HG03159 (cell line): Measurements from ENCODE around the gene FAF1.

Experiments
- ATAC-seq: cut with Tn5 transposase; IDR thresholded peaks from one replicate; pipeline ENCODE4 v1.9.1; 2021; ENCODE audit warnings: mild to moderate bottlenecking, moderate library complexity; ENCODE audit not compliant: unreplicated experiment

Gene FAF1

GRCh38 chr1:50651476-50652263 is 308.4 kb downstream of the FAF1 start:
- ATAC-seq: no peak

- no peak for ATAC-seq
Measured at GRCh38 chr1:50646526-50646925, 313.5 kb downstream of the FAF1 start.

DNA sequence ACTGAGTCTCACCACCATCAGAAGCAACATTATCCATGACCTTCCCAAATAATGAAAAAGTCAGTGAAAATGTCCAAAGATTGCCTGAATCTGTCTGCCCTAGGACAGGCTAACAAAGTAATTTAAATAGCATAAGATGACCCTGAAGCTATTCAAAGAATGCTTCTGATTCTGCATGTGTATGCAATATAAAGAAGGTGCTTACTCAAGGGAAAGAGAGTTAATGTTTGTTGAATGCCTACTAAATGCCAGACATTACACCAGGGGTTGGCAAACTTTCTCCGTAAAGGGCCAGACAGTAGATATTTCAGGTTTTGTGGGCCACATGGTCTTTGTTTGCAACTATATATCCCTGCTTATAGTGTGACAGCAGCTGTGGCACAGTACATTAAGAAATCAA is 314.9 kb downstream of the FAF1 start:
- no peak for ATAC-seq

DNA sequence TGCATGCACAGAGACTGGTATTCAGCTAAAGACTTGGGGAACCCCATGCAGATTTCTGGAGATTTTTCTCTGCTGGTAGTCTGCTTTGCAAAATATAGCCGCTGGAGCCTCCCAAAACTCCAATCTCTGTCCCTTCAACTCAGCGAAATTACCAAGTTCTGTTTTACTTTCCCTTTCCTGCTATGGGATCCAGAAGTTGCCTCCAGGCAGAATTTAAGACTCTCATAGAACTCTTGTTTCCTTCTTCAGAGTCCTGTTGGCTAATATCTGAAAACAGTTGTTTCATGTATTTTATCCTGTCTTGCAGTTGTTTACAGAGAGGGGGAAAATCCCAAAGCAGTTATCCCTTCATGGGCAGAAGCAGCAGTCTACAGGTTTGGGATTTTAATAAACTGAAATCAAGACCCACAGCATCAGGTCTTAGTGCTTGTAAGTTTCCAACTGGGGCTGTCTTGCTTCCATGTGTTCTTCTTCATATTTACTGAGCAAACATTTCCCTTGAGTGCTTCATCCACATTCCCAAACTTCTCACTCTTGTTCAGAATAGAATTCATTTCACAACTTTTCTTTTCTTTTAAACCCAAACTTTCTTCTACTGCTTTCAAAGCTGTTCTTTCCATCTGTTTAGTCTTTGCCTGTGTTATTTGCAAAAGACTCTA is 315.5 kb downstream of the FAF1 start:
- no peak for ATAC-seq

DNA sequence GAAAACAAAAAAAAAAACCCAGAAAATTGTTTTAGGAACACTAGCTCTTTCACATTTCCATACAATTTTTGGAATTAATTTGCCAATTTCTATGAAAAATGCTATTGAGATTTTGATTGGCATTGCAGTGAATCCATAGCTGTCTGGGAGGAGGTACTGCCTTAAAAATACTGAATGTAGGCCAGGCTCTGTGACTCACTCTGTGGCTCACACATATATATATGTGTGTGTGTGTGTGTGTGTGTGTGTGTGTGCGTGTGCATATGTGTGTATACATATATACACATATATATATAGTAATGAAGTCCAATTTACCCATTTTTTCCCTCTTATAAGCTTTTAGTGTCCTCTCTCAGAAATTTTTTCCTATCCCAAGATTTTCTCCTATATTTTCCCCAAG is 322.6 kb downstream of the FAF1 start:
- no peak for ATAC-seq

- no peak for ATAC-seq
Measured at GRCh38 chr1:50634251-50634650, 325.8 kb downstream of the FAF1 start.

- no peak for ATAC-seq
Measured at GRCh38 chr1:50633465-50633864, 326.6 kb downstream of the FAF1 start.

DNA sequence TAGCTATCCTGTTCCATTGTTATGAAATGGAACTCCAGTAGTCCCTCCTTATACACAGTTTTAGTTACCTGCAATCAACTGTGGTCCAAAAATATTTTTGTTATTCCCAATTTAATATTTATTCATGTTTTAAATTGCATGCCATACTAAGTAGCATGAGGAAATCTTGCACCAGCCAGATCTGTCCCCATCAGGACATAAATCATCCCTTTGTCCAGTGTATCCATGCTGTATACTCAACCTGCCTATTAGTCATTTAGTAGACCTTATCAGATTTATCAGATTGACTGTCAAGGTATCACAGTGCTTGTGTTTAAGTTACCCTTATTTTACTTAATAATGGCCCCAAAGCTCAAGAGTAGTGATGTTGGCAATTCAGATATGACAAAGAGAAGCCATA is 328.9 kb downstream of the FAF1 start:
- ATAC-seq: no peak

- no peak for ATAC-seq
Measured at GRCh38 chr1:50622259-50622658, 337.8 kb downstream of the FAF1 start.

- ATAC-seq: no peak
Measured at GRCh38 chr1:50620680-50621329, 339.3 kb downstream of the FAF1 start.

- ATAC-seq: no peak
Measured at GRCh38 chr1:50615036-50615750, 344.9 kb downstream of the FAF1 start.

DNA sequence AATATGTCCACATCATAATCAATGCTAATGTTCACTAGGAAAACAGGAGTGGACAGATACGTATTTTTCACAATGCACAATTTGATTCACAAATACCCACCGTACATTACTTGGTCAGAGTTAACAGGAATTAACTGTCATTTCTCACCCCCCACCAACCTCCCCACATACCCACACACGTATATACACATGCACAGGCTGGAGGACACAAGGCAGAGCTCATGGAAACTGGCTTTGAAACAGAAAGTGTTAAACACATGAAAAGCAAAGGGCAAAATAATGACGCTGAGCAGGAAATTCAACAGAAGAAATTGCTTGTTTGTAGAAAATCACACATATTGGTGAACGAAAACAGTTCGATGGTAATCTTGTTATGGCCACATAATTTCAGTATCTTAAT is 348.4 kb downstream of the FAF1 start:
- ATAC-seq: no peak

DNA sequence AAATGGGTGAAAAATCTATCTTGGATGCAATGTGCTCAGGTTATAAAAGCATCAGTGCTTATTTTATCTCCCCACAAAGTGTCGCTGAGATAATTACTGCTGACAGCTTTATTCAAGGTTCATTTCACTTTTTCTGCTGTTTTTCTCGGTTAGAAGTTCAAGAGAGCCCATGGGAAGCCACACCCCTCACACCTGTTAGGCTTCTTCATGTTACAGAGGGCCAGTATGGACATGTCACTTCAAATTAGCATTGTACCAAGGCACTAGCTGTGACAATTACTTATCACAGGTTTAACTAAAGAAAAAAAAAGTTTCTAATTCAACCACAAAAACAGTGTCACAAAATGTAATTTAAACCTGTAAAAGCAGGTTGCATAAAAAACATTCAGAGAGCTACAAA is 349.5 kb downstream of the FAF1 start:
- ATAC-seq: peak; percentile 68

DNA sequence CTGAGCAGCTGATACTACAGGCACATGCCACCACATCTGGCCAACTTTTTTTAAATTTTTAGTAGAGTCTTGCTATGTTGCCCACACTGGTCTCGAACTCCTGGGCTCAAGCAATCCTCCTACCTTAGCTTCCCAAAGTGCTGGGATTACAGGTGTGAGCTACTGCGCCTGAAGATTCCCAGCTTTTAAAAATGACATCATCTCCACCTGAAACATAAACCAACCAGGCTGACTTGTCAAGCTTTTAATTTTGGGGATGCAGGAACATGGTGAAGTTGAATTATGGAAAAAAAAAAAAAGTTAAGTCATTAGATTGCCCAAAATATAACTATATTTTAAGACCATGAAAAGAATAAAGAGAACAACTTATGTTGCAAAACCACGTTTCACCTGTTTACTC is 350.6 kb downstream of the FAF1 start:
- no peak for ATAC-seq

DNA sequence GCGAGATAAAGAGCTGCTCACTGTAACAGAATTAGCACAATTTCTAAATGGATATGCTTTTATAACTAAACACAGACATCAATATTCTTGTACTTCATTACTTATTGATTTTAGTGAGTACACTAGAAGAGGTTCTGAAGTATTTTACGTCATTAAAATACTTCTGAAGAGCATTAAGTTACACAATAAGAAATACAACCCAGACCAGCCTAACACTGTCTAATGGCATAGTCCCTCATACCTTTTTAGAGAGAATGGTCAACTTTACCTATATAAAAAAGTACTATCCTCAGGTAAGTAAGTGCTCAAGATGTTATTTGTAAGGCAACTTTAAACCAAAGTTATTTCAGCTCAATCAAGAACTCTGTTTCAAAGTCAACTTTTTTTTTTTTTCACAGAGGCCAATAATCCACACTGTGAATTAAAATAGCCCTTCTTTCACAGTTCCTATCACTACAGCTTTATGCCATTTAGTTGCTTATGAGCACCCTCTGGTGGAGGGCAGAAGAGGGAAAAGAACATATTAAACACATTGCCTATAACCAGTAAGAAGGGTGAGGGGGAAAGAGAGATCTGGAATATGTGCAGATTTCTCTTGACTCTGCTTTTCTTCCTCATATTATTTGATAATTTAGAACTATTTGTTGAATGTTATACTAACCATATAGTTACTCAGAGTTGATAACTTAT is 354.7 kb downstream of the FAF1 start:
- ATAC-seq: no peak

DNA sequence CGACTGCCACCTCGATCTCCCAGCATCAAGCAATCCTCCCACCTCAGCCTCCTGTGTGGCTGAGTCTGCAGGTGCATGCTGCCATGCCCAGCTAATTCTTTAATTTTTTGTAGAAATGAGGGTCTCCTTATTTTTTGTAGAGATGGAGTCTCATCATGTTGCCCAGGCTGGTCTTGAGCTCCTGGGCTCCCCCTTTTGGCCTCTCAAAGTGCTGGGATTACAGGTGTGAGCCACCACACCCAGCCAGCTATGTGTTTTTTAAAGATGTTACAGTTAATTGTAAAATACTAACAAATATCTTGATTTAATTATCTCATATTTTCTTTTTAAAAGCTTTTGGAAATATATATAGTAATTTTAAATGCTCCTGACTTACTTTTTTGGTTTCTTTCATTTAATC is 355.5 kb downstream of the FAF1 start:
- no peak for ATAC-seq

DNA sequence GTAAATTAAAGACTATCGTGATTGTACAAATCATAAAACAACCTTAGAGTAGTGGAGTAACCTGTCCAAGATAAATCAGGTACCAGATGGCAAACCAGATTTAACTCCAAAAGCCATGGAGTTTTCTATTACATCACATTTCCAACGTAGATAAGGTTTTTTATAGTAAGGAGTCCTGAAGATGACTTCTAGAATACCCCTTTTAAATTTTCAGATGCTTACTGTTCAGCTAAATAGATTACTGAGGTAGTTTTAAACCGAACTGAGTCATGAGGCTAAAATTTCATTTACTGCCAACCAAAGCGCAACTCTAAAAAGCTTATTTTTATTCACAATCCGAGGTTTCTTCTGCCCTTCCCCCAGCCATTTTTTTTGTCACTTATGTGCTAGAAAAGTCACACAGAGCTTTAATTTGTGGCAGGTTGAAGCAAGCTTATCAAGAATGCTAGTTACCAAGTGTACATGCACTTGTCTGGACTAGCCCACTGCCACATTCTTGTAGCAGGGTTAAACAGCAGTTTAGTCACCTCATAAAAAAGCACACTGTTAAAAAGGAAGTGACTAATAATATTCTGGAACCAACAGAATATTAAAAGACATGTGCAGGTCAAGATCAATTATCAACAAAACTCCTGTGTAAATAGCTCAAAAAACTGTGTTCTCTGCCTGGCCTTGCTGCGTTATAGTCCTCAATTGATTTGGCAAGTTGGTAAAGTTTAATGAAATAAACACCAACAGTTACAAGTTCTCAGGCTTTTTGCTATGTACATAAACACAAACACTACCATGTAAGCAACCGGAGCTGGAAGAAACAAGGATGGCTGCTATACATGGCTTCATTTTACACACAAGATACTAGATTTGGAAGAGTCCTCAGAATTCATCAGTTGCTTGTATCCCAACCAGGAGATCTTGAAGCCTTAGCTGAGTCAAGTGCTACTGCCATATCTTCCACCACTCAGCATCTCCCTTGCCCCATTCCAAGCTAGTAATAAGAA is 356.5 kb downstream of the FAF1 start:
- ATAC-seq: no peak

GRCh38 chr1:50599546-50599945 is 360.5 kb downstream of the FAF1 start:
- ATAC-seq: no peak

DNA sequence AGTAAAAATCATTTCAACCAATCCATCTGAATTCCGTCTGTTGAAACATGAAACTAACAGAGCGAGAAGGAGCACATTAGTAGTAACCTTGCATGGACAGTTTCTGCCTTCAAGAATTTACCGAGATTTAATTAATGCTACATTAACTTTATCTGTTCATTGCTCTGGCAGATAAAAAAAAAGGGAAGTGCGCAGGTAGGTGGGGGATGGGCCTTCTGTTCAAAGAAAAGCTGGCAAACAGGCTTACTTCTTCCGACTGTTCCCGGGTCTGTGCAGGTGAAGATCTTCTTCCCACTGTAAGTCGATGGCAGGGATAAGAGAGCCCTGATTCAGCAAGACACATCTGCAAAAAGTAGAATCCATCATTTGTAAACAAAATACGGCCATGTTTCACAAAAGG is 364.2 kb downstream of the FAF1 start:
- no peak for ATAC-seq

GRCh38 chr1:50593515-50593914 is 366.6 kb downstream of the FAF1 start:
- ATAC-seq: no peak
